Esophagus squamous epithelium (tissue), 5 donors: ENCODE results near the gene RAPGEF5. TPM values are rescaled to one million over a fixed set of nuclear protein-coding genes. Genes with fewer than 3 reads are reported as not detected.

ENCODE experiments used
- DNase-seq: peaks from one replicate; lab custom pipeline; 2025; lab: John Stamatoyannopoulos, UW
- H3K27ac ChIP-seq, 4 donors: fragments of 200-600 bp; sonication (generic); one replicate each; pipeline ENCODE4 v1.5.1; 2016 to 2019; ENCODE audit warnings: mild to moderate bottlenecking in 1 of 4
- H3K27me3 ChIP-seq, 4 donors: fragments of 200-600 bp; sonication (generic); 1 replicate in 3 of 4; 2 replicates in 1 of 4; pipeline versions ENCODE4 v1.5.1 to v1.6.0; 2017 to 2021; ENCODE audit warnings: antibody characterized with exemption in 1 of 4
- H3K36me3 ChIP-seq, 3 donors: fragments of 200-600 bp; sonication (generic); one replicate each; pipeline ENCODE4 v1.5.1; 2016 to 2019
- H3K4me1 ChIP-seq, 3 donors: fragments of 200-600 bp; sonication (generic); one replicate each; pipeline ENCODE4 v1.5.1; 2017 to 2019
- H3K4me3 ChIP-seq, 4 donors: fragments of 200-600 bp; sonication (generic); 1 replicate in 3 of 4; 2 replicates in 1 of 4; pipeline ENCODE4 v1.5.1; 2016 to 2019; ENCODE audit warnings: mild to moderate bottlenecking in 2 of 4, moderate library complexity in 1 of 4
- H3K9me3 ChIP-seq, 3 donors: fragments of 200-600 bp; sonication (generic); one replicate each; pipeline ENCODE4 v1.5.1; 2016 to 2019
- CTCF ChIP-seq, 6 experiments: fragments of 450-650 bp in 4 of 6; fragments of 200-600 bp in 2 of 6; sonication (generic) in 2 of 6; IDR thresholded peaks; one replicate each; pipeline ENCODE4 v1.5.1; 2016 to 2019; ENCODE audit warnings: antibody characterized with exemption in 6 of 6, mild to moderate bottlenecking in 4 of 6, moderate library complexity in 4 of 6
- POLR2A ChIP-seq, 4 donors: fragments of 450-650 bp; IDR thresholded peaks; one replicate each; pipeline ENCODE4 v1.6.1; 2017; ENCODE audit warnings: antibody characterized with exemption in 4 of 4, mild to moderate bottlenecking in 4 of 4, moderate library complexity in 3 of 4
- WGBS, 2 donors: methylation state at CpG; one replicate each; pipeline ENCODE4 v1.1.5; 2018; 5-methylcytosine and 5-hydroxymethylcytosine counted together
- intact Hi-C: fragments of 100-400 bp; cut with DNase I; formaldehyde crosslinking; loops from one replicate; pipeline ENCODE4 v1.15.0; 2022
- total RNA-seq, 4 donors: library from RNA; depleted of rRNA; stranded (reverse); fragments of >200 nt; gene quantifications; one replicate each; pipeline ENCODE4 v1.1.0, GENCODE V29; 2016
- donor health status: DM: yes; HTN: yes; CAD: no.

RAPGEF5 gene
- total RNA-seq, 4 donors from 2014 or later, result 16.9 to 50.5 (median 38.4) TPM

- DNase-seq, result no peak
- H3K4me1 ChIP-seq, result no peaks in the 10 kb centered on the region
- H3K9me3 ChIP-seq, result no peaks in the 10 kb centered on the region
- no peak overlapping the region for H3K4me3 ChIP-seq
- peaks cover 0 to 92% (median 5%) of the 10 kb centered on the region in 3 donors for H3K36me3 ChIP-seq
- no peak overlapping the region for H3K27ac ChIP-seq
- TF ChIP-seq CTCF (IDR thresholded peaks at IDR 0.05) (no peak), POLR2A (IDR thresholded peaks at IDR 0.05) (no peak)
- 61 to 65% methylated on average over 3 of the region's 3 CpGs for WGBS, 2 donors
- intact Hi-C loops, result no loop called here
- no peaks in the 10 kb centered on the region for H3K27me3 ChIP-seq
Measured at GRCh38 chr7:22142572-22142971, 214.4 kb downstream of the RAPGEF5 start.

DNA sequence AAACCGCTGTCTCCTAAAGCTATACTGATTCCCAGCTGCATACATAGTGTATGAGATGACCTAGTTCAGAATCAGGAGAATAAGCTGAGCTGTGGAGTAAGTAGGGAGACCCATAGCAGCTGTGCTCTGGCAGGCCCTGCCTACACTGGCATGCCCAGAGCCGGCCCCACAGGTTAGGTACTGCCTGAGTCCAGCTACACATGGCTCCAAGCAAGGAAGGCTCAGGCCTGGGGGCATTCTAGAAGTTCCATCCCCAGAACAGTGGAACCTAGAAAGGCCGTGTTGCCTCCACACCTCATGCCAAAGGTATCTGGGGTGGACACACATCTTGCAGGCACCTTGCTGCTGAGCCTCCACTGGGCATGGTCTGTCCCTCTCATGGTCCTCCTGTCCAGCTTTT lies 215.6 kb downstream of the RAPGEF5 start:
- H3K36me3 ChIP-seq, result peaks cover 0 to 96% (median 5%) of the 10 kb centered on the region in 3 donors
- H3K4me1 ChIP-seq, result no peaks in the 10 kb centered on the region
- TF ChIP-seq POLR2A (IDR thresholded peaks at IDR 0.05) (no peak), CTCF (IDR thresholded peaks at IDR 0.05) (no peak)
- intact Hi-C loops, result no loop called here
- H3K4me3 ChIP-seq, result no peak overlapping the region
- DNase-seq, result no peak
- 94 to 97% methylated on average over 2 to 3 of the region's 3 CpGs for WGBS, 2 donors
- H3K27ac ChIP-seq, result no peak overlapping the region
- H3K27me3 ChIP-seq, result no peaks in the 10 kb centered on the region
- H3K9me3 ChIP-seq, result no peaks in the 10 kb centered on the region

- DNase-seq, result no peak
- 71 to 79% methylated on average over 4 of the region's 4 CpGs for WGBS, 2 donors
- H3K9me3 ChIP-seq, result no peaks in the 10 kb centered on the region
- H3K27me3 ChIP-seq, result no peaks in the 10 kb centered on the region
- no peak overlapping the region for H3K27ac ChIP-seq
- H3K4me3 ChIP-seq, result no peak overlapping the region
- intact Hi-C loops, result no loop called here
- TF ChIP-seq CTCF (IDR thresholded peaks at IDR 0.05) (no peak), POLR2A (IDR thresholded peaks at IDR 0.05) (no peak)
- no peaks in the 10 kb centered on the region for H3K4me1 ChIP-seq
- peaks cover 0 to 100% (median 5%) of the 10 kb centered on the region in 3 donors for H3K36me3 ChIP-seq
Measured at GRCh38 chr7:22140578-22140977, 216.4 kb downstream of the RAPGEF5 start.

DNA sequence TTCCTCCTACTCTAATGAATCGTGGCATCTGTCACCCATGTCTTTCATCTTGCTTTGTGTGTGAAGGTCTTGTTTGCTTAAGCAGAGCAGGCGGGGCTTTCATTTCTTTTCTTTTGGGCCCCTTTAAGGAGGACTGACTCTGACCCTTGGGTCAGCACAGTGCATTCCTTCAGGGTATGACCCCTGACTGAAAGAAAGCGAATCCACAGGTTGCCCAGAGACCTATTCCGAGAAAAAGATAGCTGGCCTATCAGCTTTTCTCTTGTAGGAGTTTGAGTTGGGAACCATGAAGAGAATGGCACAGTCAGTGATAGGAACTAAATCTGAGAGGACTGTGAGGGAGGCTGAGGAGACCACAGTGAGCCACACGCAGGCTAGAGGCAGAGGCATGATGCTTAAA lies 218.1 kb downstream of the RAPGEF5 start:
- Histone ChIP-seq H3K27me3 (no peaks in the 10 kb centered on the region), H3K36me3 (peaks cover 0 to 98% (median 9%) of the 10 kb centered on the region in 3 donors), H3K4me3 (no peak overlapping the region), H3K4me1 (no peaks in the 10 kb centered on the region), H3K27ac (no peak overlapping the region), H3K9me3 (no peaks in the 10 kb centered on the region)
- DNase-seq, result no peak
- WGBS, 2 donors, result 83 to 84% methylated on average over 5 of the region's 5 CpGs
- intact Hi-C loops, result no loop called here
- no peak for TF ChIP-seq POLR2A (IDR thresholded peaks at IDR 0.05)

DNA sequence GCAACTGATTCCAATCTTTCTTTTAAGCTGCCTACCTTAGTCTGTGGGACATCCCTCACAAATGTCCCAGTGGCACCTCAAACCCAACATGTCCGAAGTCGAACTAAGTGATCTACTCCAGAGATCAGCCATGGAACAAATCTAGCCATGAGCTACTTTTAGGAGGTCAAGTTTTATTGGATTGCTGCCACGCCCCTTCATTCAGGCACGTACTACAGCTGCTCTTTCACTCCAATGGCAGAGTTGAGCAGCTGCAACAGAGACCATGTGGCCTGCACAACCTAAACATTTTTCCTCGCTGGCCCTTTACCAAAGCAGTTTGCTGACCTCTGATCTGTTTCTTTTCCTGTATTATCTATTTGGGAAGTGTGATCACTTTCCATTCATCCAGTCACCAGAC lies 218.8 kb downstream of the RAPGEF5 start:
- no peak for TF ChIP-seq POLR2A (IDR thresholded peaks at IDR 0.05)
- no peak for TF ChIP-seq CTCF (IDR thresholded peaks at IDR 0.05)
- intact Hi-C loops, result no loop called here
- H3K4me1 ChIP-seq, result no peaks in the 10 kb centered on the region
- no peaks in the 10 kb centered on the region for H3K9me3 ChIP-seq
- peaks cover 0 to 97% (median 9%) of the 10 kb centered on the region in 3 donors for H3K36me3 ChIP-seq
- H3K27me3 ChIP-seq, result no peaks in the 10 kb centered on the region
- no peak overlapping the region for H3K27ac ChIP-seq
- no peak for DNase-seq
- no peak overlapping the region for H3K4me3 ChIP-seq
- WGBS, 2 donors, result 71 to 79% methylated on average over 5 of the region's 5 CpGs

- Histone ChIP-seq H3K27me3 (no peaks in the 10 kb centered on the region), H3K9me3 (no peaks in the 10 kb centered on the region), H3K36me3 (peaks cover 0 to 97% (median 9%) of the 10 kb centered on the region in 3 donors), H3K27ac (no peak overlapping the region), H3K4me1 (no peaks in the 10 kb centered on the region), H3K4me3 (no peak overlapping the region)
- intact Hi-C loops, result no loop called here
- no peak for DNase-seq
- TF ChIP-seq CTCF (IDR thresholded peaks at IDR 0.05), result no peak
- TF ChIP-seq POLR2A (IDR thresholded peaks at IDR 0.05), result no peak
- 78 to 83% methylated on average over 2 of the region's 2 CpGs for WGBS, 2 donors
Measured at GRCh38 chr7:22137466-22137865, 219.5 kb downstream of the RAPGEF5 start.
